ENCODE results near the gene TXNDC17.
"Not testable (repeated sequence)": the region's sequence is repeated elsewhere in the genome, so short reads cannot be mapped to it uniquely, and the experiment has no call there.

TXNDC17 gene

GRCh38 chr17:6638046-6638908 lies 2.6 kb upstream of the TXNDC17 start:
- no peak for DNase-seq

- DNase-seq = no peak
These were observed 1.8 kb upstream of the TXNDC17 start for GRCh38 chr17:6639014-6639585.

DNA sequence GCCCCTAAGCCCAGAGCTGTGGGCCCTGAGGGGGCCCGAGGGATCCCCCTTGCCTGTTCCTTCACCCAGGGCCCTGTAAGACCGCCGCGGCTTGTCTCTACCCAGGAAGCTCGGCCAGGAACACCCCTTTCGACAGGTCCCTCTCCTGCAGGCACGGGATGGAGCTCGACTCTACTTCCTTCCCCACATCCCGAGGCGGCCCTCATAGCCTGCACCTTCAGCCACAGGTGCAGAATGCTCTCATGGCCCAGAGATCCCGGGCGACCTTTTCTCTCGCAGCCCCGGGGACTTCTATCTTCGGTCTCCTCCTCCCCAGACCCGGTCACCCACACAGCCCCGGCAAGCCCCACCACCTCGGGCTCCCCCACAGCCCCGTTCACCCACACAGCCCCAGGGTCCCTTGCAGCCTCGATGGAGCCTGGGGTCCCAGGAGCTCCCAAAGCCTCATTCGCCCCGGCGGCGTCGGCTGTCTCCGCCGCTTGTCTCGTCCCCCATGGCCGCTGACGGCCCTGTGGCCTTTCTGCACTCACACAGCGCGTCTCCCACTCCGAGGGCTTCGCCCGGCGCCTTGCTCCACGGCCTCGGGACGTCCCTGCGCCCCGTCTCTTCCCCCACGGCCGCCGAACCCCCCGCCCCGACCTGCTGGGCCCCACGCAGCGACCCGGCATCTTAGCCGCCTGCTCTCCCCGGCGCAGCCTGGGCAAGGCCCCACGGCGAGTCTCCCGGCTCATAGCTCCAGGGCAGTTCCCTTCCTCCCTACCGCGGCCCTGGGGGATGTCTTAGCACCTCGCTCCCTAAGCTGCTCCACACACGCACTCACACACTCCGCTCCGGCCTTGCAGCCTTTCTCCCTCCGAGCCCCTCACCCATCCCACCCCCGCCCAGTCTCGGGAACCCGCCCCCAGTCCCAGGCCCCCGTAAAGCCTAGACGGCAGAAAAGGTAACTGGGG lies 999 bp upstream of the TXNDC17 start:
- peak; percentile 38 for DNase-seq

- no peak for DNase-seq
These were observed 495 bp downstream of the TXNDC17 start for GRCh38 chr17:6641247-6641863.

DNA sequence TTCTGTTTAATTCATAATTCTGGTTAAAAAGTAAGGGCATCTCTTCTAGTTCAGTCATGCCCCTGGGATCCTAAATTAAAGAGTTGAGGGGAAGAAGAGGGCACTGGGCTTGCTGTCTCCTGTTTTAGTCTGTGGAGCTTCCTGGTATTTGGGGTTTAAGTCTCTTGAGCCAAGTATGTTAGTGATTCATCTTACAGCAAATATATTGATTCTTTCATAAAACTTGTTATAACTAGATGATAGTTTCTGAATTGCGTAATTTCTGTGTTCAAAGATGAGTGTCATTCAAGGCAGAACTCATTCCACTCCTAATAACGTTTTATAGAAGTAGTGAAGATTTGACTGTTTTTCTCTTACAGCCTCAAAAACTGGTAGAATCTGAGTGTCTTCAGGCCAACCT lies 1.7 kb downstream of the TXNDC17 start:
- DNase-seq = no peak

DNA sequence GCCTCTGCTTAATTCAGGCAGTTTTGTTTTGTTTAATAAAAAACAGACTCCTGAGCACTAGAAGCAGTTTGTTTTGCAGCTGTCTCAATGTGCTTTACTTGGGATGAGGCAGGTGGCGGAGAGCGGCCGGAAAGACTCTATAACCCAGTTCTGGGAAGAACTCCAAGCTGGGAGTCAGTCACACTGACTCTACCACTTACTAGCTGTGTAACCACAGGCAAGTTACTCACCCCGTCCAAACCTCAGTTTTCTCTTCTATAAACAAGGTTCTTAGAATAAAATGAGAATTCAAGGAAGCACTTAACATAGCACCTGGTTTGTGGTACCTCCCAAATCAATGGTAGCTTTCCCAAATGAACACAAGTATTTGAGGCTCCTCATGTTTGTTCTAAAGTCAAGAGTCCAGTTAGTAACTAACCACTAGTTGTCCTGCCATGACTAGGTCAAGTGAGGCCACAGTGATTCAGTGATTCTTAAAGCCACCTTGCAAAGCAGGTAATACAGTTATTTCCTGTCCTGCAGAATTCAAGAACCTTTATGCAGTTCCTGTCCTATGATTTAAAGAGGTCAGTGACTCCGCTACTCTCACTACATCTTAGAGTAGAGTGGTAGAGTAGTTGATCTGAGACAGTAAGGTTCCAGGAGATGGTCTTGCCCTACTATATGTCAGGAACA lies 2.7 kb downstream of the TXNDC17 start:
- no peak for DNase-seq

DNA sequence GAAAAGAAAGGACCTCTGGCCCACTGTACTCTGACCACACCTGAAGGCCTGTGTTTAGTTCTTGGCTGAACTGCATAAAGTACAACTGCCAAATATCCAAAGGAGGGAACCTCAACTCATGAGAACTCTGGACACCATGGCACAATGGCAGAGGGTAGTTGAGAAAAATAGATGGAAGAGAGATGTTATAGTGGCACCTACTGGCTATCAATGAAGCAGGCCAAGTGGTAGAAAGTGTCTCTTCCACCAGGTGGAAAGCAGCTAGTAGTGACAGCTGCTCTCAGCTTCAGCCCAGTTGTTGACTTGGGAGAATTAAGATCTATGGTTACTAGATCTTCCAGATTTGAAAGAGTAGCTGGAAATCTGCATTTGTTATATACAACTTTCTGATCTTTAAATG lies 7.3 kb downstream of the TXNDC17 start:
- DNase-seq = no peak

GRCh38 chr17:6651354-6651918 lies 10.6 kb downstream of the TXNDC17 start, which contains the start of the genes C17orf100 and MED31:
Gene C17orf100, plus strand, starts transcription at chr17:6651762. Its CDS starts 152 bp downstream, at chr17:6651914.
Gene MED31, minus strand, starts transcription at chr17:6651605. Its CDS starts 77 bp downstream, at chr17:6651528.
- peak; percentile 96 for DNase-seq

DNA sequence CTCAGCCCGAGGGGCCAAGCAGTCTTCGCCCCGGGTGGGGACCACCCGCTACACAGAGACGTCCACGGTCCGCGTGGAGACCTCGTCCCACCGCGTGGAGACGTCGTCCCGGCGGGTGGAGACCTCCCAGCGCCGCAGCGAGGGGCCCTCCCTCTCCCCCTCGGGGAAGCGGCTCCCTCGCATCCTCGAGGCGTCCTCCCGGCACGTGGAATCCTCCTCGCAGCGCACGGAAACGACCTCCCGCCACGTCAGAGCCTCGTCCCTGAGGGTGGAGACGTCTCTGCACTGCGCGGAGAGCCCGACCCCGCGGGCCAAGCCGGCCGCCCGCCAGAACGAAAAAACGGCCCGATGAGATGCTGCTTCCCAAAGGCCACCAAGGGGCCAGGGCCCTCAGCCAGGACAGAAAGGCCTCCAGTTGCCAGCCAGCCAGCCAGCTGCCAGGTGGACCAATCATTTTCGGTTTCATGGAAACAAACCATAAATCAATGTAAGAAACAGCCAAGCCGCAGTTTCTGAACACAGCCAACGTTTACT lies 11.1 kb downstream of the TXNDC17 start:
- peak; percentile 41 for DNase-seq

DNA sequence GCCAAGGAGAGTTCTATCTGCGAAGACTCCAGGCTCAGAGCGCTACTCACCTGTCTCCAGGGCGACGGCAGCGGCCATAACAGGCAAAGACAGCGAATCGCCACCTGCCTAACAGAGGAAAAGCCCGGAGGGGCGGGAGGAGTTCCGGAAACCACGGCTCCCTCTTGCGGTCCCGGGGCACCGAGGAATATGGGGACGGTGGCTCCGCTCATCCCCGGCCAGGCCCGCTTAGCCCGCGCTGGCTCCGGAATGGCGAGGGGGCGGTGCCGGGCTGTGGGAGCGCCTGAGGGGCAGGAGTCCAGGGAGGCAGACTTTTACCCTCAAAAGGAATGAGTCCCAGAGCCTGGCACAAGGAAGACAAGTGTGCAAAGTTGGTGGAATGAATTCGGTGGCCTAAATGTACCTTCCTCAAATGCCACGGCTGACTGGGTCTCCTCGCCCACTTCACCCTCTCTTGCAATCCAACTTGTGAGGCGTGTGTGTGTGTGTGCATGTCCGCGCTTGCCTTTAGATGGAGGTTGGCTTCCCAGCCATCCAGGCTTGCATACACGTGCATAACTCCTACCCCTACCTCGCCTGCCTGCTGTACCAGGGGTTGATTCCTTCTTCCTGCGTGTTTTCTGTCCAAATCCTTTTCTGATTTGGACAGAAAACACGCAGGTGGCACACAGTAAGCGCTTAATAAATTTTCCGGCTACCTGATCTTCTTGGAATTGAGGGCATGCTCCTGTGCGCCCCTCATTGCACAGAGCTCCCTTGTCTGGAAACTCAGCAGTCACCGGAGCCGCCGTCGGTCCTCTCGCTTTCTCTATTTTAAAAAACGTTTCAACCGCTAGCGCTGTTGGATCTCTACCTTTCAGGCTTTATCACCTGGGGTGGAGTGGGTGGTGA lies 14.2 kb downstream of the TXNDC17 start:
- DNase-seq = no peak

DNA sequence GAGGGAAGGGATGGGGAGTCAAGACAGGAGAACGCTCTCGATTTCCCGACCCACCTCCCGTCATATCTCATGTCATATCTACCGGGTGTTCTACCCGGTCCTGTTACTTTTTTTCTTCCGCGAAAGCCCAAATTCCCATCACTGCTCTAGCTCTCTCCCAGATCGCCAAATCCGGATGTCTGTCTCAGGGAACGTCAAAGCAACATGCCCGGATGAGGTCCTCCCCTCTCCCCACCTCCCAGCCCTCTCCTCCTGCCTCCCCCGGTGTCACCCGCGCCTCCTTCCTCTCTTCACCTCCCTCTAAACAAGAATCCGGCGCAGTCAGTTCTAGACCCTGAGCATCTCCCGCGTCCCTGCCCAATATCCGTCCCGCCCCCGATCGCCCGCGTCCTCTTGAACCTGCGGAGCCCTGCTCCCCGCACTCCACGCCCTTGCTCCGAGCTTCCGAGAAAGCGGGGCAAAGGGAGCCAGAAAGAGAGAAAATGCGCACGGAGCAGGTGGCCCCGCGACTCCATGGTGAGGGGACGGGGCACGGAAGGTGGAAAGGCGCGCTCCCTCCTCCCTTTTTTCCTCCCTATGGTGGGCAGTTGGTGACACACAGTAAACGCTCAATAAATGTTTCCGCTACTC lies 15.0 kb downstream of the TXNDC17 start:
- not testable (repeated sequence) for DNase-seq

- peak; percentile 68 for DNase-seq
These were observed 16.2 kb downstream of the TXNDC17 start for GRCh38 chr17:6656797-6657632.

DNA sequence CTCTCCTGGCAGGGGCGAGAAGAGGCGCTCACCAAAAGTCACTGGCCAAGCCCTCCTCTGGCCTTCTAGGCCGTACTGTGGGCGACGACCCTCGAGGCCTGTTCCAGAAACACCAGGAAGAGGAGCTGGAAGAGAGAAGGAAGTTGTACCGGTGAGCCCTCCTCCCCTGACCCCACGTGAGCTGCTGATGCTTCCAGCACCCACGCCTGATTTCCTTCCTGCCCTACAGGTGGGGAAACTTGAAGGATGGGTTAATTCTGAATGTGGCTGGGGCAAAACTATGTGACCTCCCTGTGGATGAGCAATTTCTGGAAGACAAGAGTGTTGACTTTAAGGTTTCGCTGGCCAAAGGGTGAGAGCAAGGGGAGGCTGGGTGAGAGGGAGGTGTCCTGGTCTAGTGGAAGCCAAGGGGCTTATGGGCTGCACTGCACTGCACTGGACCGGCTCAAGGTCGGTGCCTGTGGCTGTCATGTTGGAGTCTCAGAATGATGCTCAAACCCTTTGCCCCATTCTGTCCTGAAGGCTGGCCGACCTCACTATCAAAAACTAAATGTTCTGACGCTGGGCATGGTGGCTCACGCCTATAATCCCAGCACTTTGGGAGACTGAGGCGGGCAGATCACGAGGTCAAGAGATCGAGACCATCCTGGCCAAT lies 16.9 kb downstream of the TXNDC17 start:
- no peak for DNase-seq

- DNase-seq = not testable (repeated sequence)
These were observed 17.6 kb downstream of the TXNDC17 start for GRCh38 chr17:6658411-6658810.

- DNase-seq = no peak
These were observed 19.2 kb downstream of the TXNDC17 start for GRCh38 chr17:6660101-6660500.

DNA sequence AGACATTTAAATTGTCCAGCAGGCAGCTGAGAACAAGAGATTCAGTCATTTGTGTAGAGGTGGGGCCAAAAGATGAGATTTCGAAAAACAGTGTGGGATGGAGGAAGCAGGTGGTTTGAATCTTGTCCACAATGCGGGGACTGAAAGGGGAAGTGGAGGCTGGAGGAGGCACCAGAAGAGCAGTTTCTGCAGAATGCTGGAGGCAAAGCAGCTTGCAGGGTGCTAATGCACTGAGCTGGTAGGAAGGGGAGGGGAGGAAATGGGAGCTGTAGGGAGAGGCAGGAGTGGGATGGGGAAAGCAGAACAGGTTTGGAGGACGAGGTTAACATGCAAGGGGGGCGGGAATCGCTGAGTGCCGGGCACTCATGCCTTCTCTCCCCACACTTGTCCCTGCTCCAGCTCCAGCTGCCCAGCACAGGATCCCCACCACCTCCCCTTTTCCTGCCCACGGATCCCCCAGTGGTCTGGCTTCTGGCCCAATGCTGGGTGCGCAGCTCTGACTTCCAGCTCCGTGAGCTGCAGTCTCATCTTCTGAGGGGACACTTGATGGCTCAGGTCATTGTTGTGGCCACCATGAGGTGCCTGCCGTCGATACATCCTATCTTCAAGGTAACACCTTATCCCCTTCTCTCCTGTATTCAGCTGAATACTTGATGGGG lies 20.1 kb downstream of the TXNDC17 start:
- DNase-seq = no peak

GRCh38 chr17:6661464-6661848 lies 20.6 kb downstream of the TXNDC17 start:
- no peak for DNase-seq

DNA sequence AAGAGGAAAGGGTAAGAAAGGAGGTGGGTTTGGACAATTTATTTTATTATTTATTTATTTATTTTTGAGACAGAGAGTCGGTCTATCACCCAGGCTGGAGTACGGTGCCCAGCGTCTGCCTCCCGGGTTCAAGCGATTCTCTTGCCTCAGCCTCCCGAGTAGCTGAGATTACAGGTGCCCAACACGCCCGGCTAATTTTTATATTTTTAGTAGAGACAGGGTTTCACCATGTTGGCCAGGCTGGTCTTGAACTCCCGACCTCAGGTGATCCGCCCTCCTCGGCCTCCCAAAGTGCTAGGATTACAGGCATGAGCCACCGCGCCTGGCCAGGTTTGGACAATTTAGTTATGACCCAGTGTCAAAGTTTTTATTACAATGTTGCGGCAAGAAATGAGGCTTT lies 22.3 kb downstream of the TXNDC17 start:
- not testable (repeated sequence) for DNase-seq
